ENCODE measurements around the gene FAM156A. TPM values are rescaled to one million over a fixed set of nuclear protein-coding genes. Genes with fewer than 3 reads are reported as not detected.

FAM156A gene
- total RNA-seq, 1 experiment from 2014 or later: 16.2 TPM

DNA sequence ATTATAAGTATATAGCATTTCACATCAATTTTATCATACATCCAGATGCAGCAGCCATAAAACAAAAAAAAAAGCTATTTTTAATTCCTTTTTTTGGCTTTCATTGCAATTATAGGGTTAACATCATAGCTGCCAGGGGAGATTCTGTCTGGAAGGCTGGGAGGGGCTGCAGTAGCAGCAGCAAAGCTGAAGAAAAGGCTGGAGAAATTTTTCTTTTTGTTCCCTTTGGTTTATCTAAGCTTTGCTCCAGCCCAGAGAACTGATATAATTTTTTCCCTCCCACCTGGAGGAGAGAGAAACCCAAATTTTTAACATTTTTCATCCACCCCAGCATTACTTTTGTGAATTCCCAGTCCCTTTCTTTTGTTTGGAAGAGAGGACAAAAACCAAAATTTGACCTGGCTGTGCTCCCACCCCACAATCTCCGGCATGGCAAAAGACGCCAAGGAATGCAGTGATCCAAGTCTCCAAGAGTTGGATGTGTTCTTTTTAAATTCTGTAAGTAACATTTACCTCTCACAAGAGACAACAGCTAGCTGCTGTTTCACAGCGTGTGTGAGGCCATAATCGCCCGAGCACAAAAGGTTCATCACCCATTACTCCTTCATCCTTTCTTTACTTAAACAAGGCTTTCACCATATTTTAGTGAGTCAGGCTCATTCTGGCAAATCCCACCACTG lies 25.1 kb upstream of the FAM156A start:
- CTCF ChIA-PET: no interaction called here
- H3K4me2 ChIP-seq (ENCODE audit: low read length): no peak overlapping the region
- no peaks in the 10 kb centered on the region for H3K36me3 ChIP-seq (ENCODE audit: control insufficient read depth in 1 of 2, insufficient read depth in 2 of 2, low read length in 2 of 2)
- H4K20me1 ChIP-seq (ENCODE audit: insufficient read depth): no peaks in the 10 kb centered on the region
- RAD21 ChIA-PET (ENCODE audit: low non-redundant PET in 1 of 2, low total read pairs in 2 of 2, uncharacterized antibody in 2 of 2, unreplicated experiment in 2 of 2): no interaction called here
- H3K27me3 ChIP-seq (ENCODE audit: insufficient read depth, low read length): no peaks in the 10 kb centered on the region
- no TSS peak for BruUV-seq (replicated peaks)
- H3K9ac ChIP-seq (ENCODE audit: low read length): no peak overlapping the region
- H3K4me1 ChIP-seq (ENCODE audit: control insufficient read depth in 1 of 2, insufficient read depth in 2 of 2, low read length in 2 of 2): peaks cover 4 to 17% of the 10 kb centered on the region in 2 experiments
- H3K9me2 ChIP-seq (ENCODE audit: insufficient read depth): no peaks in the 10 kb centered on the region
- H3K9me3 ChIP-seq (ENCODE audit: control insufficient read depth in 1 of 2, insufficient read depth in 1 of 2, low read depth in 1 of 2, low read length in 2 of 2): no peaks in the 10 kb centered on the region
- no peak overlapping the region for H2AFZ ChIP-seq (ENCODE audit: low read depth, low read length, poor library complexity, severe bottlenecking)
- POLR2A ChIA-PET: no interaction called here
- no peak overlapping the region for H3K27ac ChIP-seq (ENCODE audit: low read depth, low read length)
- no peak for TF ChIP-seq CBX3 (IDR thresholded peaks at IDR 0.05; ENCODE audit: low read depth)
- no peak for TF ChIP-seq CEBPB (IDR thresholded peaks at IDR 0.05; ENCODE audit: low read depth)
- TF ChIP-seq SP1 (IDR thresholded peaks at IDR 0.05; ENCODE audit: low read depth): no peak
- TF ChIP-seq, protein P1, sequence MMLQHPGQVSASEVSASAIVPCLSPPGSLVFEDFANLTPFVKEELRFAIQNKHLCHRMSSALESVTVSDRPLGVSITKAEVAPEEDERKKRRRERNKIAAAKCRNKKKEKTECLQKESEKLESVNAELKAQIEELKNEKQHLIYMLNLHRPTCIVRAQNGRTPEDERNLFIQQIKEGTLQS (IDR thresholded peaks at IDR 0.05): no peak
- TF ChIP-seq RAD21 (IDR thresholded peaks at IDR 0.05; ENCODE audit: low read depth): no peak
- no peak for TF ChIP-seq JUND (IDR thresholded peaks at IDR 0.05)
- TF ChIP-seq, protein P2, sequence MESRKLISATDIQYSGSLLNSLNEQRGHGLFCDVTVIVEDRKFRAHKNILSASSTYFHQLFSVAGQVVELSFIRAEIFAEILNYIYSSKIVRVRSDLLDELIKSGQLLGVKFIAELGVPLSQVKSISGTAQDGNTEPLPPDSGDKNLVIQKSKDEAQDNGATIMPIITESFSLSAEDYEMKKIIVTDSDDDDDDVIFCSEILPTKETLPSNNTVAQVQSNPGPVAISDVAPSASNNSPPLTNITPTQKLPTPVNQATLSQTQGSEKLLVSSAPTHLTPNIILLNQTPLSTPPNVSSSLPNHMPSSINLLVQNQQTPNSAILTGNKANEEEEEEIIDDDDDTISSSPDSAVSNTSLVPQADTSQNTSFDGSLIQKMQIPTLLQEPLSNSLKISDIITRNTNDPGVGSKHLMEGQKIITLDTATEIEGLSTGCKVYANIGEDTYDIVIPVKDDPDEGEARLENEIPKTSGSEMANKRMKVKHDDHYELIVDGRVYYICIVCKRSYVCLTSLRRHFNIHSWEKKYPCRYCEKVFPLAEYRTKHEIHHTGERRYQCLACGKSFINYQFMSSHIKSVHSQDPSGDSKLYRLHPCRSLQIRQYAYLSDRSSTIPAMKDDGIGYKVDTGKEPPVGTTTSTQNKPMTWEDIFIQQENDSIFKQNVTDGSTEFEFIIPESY (IDR thresholded peaks at IDR 0.05; ENCODE audit: extremely low read depth, insufficient replicate concordance, low read length): no peak
- TF ChIP-seq POLR2AphosphoS5 (IDR thresholded peaks at IDR 0.05; ENCODE audit: low read depth, low read length): no peak
- no peak for TF ChIP-seq ZNF274 (IDR thresholded peaks at IDR 0.05; ENCODE audit: low read depth, low read length)
- TF ChIP-seq, protein P3, sequence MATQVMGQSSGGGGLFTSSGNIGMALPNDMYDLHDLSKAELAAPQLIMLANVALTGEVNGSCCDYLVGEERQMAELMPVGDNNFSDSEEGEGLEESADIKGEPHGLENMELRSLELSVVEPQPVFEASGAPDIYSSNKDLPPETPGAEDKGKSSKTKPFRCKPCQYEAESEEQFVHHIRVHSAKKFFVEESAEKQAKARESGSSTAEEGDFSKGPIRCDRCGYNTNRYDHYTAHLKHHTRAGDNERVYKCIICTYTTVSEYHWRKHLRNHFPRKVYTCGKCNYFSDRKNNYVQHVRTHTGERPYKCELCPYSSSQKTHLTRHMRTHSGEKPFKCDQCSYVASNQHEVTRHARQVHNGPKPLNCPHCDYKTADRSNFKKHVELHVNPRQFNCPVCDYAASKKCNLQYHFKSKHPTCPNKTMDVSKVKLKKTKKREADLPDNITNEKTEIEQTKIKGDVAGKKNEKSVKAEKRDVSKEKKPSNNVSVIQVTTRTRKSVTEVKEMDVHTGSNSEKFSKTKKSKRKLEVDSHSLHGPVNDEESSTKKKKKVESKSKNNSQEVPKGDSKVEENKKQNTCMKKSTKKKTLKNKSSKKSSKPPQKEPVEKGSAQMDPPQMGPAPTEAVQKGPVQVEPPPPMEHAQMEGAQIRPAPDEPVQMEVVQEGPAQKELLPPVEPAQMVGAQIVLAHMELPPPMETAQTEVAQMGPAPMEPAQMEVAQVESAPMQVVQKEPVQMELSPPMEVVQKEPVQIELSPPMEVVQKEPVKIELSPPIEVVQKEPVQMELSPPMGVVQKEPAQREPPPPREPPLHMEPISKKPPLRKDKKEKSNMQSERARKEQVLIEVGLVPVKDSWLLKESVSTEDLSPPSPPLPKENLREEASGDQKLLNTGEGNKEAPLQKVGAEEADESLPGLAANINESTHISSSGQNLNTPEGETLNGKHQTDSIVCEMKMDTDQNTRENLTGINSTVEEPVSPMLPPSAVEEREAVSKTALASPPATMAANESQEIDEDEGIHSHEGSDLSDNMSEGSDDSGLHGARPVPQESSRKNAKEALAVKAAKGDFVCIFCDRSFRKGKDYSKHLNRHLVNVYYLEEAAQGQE (IDR thresholded peaks at IDR 0.05; ENCODE audit: low read depth): no peak
- no peak for TF ChIP-seq FOSL1 (IDR thresholded peaks at IDR 0.05; ENCODE audit: low read depth)
- TF ChIP-seq, protein P4, sequence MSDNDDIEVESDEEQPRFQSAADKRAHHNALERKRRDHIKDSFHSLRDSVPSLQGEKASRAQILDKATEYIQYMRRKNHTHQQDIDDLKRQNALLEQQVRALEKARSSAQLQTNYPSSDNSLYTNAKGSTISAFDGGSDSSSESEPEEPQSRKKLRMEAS (IDR thresholded peaks at IDR 0.05): no peak
- no peak for TF ChIP-seq ELF1 (IDR thresholded peaks at IDR 0.05; ENCODE audit: borderline replicate concordance, low read depth)
- TF ChIP-seq, protein P5, sequence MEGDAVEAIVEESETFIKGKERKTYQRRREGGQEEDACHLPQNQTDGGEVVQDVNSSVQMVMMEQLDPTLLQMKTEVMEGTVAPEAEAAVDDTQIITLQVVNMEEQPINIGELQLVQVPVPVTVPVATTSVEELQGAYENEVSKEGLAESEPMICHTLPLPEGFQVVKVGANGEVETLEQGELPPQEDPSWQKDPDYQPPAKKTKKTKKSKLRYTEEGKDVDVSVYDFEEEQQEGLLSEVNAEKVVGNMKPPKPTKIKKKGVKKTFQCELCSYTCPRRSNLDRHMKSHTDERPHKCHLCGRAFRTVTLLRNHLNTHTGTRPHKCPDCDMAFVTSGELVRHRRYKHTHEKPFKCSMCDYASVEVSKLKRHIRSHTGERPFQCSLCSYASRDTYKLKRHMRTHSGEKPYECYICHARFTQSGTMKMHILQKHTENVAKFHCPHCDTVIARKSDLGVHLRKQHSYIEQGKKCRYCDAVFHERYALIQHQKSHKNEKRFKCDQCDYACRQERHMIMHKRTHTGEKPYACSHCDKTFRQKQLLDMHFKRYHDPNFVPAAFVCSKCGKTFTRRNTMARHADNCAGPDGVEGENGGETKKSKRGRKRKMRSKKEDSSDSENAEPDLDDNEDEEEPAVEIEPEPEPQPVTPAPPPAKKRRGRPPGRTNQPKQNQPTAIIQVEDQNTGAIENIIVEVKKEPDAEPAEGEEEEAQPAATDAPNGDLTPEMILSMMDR (IDR thresholded peaks at IDR 0.05 in 2 of 3, conservative IDR thresholded peaks at IDR 0.05 in 1 of 3; ENCODE audit: borderline replicate concordance in 1 of 3, insufficient read depth in 1 of 3, low read depth in 2 of 3, low read length in 2 of 3): no peak
- no peak for TF ChIP-seq SRF (IDR thresholded peaks at IDR 0.05; ENCODE audit: low read depth)
- TF ChIP-seq ZFX (IDR thresholded peaks at IDR 0.05): no peak
- no peak for TF ChIP-seq SIN3A (IDR thresholded peaks at IDR 0.05; ENCODE audit: low read depth)
- TF ChIP-seq POLR2A (IDR thresholded peaks at IDR 0.05; ENCODE audit: borderline replicate concordance, extremely low read depth, insufficient read depth, insufficient read length): no peak
- no peak for TF ChIP-seq EZH2 (IDR thresholded peaks at IDR 0.05)
- TF ChIP-seq EZH2phosphoT487 (IDR thresholded peaks at IDR 0.05; ENCODE audit: borderline replicate concordance): no peak
- intact Hi-C loops (cut with micrococcal nuclease): no loop called here
- ATAC-seq (no peak), DNase-seq (ENCODE audit: low read depth, low spot score) (no peak)
- H3K79me2 ChIP-seq (ENCODE audit: insufficient read depth, low read length): no peaks in the 10 kb centered on the region
- no peak overlapping the region for H3K4me3 ChIP-seq (replicated peaks in 1 of 2; ENCODE audit: low read depth in 1 of 2, low read length in 2 of 2)

Measured in HCT116 (cell line).